HG03558 (cell line): ENCODE measurements around the gene GNAS-AS1.

Experiments used
- ATAC-seq: cut with Tn5 transposase; IDR thresholded peaks from one replicate; pipeline ENCODE4 v1.9.1; 2021; ENCODE audit warnings: moderate number of reproducible peaks; ENCODE audit not compliant: unreplicated experiment; ENCODE audit errors: extremely low read depth

GNAS-AS1 gene

GRCh38 chr20:58788896-58789544 lies 61.7 kb downstream of the GNAS-AS1 start:
- no peak for ATAC-seq

DNA sequence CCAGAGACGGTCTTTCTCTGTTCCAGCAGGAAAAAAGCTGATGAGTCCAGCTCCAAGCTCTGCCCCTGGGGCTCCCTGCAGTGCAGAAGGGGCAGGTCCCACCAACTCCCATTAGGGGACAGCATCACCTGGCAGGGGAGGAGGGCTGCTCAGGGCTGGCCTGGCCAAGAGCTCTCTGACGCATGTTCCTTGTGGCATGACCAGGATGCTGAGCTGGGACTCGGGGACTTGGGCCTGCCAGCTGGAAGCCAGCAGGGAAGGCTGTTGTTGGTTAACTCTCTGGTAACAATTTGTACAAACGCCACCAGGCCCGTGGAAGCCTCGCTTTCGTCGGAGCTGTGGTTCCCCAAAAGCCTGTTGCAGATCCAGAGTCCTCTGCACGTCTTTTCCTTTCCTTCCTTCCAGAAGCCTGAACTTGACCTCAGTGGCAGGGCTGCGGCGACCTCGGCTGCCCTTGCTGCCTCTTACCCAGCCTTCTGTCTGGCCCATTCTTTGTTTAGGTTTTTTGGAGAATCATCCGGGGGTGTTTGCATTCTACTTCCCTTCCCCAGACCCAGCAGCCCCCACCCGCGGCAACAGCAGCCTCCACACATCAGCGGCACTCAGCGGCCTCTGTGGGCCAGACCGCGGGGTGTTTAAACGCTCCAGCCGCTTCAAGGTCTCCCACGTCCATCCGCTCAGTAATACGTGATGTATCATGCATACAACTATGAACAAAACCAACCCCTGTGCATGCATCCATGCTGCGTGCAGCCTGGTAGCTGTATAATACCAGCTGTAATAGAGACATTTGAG lies 63.3 kb downstream of the GNAS-AS1 start:
- ATAC-seq: no peak

DNA sequence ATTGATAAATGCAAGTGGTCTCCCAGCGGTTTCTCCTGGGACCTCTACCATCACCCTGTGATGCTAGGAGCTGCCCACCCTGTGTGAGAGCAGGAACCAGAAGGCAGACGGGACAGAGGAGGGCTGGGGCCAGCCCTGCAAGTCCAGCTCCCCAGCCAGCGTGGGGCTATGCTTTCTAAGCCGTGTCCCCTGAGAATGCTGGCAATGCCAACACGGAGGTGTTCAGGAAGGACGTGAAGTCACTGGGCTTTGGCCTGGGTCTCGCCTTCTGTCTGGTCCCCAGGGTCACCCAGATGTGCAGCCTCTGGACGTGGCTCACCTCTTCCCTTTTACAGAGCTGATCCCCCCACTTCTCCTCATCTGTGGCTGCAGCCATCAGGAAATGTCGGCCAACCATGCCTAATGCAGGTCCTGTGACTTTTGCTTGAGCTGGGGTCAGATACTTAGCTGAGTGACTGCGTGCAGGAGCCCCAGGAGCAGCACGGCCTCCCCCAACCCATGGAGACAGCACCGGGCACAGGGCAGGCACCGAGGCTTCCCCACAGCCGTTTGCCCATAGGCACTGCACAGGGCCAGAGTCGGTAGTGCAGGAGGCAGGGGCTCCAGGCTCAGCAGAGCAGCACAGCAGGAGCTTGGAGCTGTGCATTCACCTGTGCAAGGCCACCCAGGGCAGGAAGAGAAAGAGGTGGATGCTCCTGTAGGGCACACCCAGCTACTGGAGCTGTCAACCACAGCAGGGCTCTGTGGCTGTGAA lies 66.2 kb downstream of the GNAS-AS1 start:
- ATAC-seq: no peak

DNA sequence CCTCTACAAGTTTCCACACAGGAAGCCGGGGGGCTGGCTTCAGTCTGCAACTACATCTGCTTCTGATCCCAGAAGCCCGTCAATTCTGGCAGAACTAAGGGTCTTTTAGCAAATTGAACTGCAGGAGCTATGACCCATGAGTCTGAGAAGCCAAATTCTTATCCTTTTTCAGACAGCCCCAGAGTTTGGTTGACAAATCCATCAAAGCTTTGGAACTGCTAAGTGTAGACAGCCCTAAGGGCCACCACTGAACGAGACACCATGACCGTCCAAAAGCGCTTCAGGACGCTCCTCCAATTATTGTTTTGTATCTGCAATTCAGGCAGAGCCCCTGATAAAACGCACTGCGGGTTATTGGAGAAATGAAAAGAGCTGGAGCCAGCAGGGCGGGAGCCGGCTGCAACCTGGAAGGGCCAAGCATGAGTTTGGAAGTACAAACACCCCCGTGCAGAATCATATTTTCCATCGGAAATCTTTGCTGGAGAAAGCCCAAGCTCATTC lies 67.1 kb downstream of the GNAS-AS1 start:
- no peak for ATAC-seq

DNA sequence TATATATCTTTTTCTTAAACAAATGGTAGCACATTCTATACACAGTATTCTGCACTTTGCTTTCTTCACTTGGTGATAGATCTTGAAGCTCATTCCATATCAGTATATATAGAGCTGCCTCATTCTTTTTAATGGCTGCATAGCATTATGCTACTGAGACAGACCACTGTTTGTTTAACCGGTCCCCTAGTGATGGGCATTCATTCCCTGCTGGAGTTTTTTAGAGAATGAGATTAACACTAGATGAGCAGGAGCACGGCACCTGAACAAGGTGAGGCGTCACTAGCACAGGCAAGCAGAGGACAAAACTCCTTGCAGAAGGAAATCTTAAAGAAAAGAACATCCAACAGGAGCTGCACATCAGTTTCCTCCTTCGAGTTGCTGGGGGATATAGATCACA lies 69.6 kb downstream of the GNAS-AS1 start:
- no peak for ATAC-seq

DNA sequence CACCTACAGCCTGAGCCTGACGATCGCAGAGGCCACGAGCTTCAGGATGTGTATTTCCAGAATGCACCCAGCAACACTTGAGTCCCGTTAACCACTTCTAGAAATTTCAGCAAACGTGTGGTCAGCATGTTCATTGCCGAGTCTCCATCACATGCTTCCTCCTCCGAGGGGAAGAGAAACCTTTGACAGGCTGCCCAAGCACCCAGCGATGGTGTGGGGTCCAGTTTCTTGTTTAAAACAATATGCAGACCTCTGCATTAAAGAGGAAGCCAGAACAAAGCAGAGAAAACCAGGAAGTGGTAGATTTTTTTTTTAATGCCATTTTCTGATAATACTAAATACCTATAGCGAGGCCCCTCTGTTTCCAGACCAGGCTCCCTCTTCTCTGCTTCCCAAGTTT lies 71.9 kb downstream of the GNAS-AS1 start:
- ATAC-seq: no peak

DNA sequence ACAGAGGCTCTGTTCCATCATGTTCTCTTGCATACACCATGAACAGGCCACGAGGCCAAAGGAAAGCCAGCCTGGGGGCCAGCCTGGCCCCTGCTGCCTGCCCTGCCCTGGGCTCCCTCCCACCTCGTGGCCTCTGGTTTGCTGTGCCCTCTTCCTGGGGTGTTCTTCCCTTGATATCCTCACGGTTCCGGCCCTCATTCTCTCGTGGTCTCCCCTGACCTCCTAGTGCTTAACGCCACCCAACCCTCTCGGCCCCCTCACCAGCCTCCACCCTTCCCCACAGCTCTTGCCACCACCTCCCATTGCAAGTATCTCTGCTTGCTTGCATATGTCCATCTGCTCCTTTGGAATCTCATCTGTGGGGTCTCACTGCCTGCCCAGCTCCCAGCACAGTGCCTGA lies 73.0 kb downstream of the GNAS-AS1 start:
- no peak for ATAC-seq

- no peak for ATAC-seq
Measured at GRCh38 chr20:58776109-58776508, 74.6 kb downstream of the GNAS-AS1 start.

DNA sequence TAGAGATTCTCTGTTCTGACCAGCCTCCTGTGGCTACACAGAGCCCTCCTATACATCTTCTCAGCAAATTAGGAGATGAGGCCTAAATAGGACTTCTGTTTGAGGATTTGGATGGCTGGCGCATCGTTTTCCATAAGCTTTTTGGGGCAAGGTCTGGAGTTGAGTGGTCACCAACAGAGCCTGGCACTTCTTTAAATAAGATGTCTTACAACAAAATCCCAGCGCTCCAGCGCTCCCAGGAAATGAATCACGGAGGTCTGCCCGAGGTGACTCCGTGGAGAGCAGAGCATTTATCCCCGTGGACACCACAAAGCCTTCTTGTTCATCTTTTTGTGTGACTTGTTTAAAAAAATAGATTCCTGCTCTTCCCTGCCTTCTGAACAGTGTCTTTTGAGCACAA lies 75.3 kb downstream of the GNAS-AS1 start:
- no peak for ATAC-seq

DNA sequence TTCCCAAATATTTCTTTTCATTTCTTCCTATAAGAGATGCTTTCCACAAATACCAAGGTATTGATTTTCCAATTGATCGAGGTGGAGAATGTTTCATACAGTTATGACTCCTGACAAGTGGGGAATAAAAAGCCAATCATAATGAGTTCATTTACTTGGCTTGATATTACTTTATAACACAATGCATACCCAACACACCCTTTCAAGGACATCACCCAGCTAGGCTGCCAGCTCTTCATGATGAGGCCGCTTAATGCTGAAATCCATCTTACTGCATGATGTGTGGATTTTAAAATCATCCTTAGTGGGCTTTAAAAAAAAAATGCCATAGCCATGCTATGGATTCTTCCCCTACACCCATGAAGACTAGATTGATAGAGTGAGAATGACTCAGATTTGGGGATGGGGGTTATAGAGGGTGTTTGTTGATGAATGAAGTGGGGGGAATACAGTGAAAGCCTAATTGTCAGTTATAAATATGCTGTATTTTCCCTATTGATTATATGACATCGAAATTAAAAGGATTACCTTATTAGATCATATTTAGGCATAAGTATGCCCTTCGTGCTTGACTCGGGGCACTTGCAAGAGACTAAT lies 75.9 kb downstream of the GNAS-AS1 start:
- no peak for ATAC-seq

DNA sequence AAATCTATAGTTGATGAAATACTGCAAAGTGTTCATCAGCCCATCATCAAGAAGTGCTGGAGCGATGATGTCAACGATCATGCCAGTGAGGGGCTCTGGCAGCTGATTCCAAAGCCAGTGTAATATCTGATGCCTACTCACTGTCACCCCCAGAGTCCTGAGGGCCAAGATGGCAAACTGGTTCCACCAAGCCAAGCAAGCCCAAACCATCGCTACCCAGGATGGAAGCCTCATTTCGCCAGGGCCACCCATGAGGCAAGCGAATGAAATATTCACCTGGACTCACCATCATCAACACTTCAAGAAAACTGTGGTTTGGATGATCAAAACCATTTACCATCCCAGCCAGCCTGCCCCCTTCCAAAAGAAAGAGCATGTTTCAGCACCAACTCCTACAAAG lies 76.5 kb downstream of the GNAS-AS1 start:
- no peak for ATAC-seq

DNA sequence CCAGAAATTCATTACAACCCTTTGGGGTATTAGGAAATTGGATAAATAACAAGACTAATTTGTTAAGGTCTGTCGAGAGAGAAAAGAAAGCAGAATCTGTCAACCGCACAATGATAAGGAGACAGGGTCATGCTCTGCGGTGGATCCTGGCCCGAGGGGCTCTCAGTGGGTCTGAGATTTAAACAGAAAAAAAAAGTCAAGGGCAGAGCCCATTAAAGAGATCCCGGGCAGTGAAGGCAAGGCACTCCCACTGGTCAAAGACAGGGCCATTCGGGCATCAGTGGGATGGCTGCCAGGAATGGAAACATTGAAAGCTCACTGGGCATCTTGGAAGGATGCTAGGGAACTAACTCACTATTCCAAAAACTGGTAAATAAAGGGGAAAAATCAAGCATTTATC lies 77.9 kb downstream of the GNAS-AS1 start:
- ATAC-seq: no peak
